Small intestine (tissue), 7 donors: Measurements from ENCODE around the gene PTPRK. TPM values are rescaled to one million over a fixed set of nuclear protein-coding genes. Genes with fewer than 3 reads are reported as not detected.
A peak's percentile ranks its signal among the peaks of the same experiment; 100 is the strongest.

Experiments
- DNase-seq, 2 donors: peaks; one replicate each; pipeline versions ENCODE4 v3.0.0 to v3.0.0-alpha.2; 2013
- FAIRE-seq: peaks from 2 replicates; lab custom pipeline; 2012; peaks lifted over from hg19 to GRCh38; lab: Jason Lieb, UNC
- H3K27ac ChIP-seq, 3 donors: one replicate each; pipeline ENCODE4 v1.5.1; 2013; ENCODE audit warnings: low read length in 2 of 3, mild to moderate bottlenecking in 2 of 3, control low read depth in 1 of 3, inconsistent platforms in 1 of 3, low read depth in 1 of 3, moderate library complexity in 1 of 3
- H3K27me3 ChIP-seq, 3 donors: one replicate each; pipeline ENCODE4 v1.6.1; 2013; ENCODE audit warnings: low read length in 3 of 3, inconsistent platforms in 1 of 3; ENCODE audit not compliant: control insufficient read depth in 3 of 3, insufficient read depth in 3 of 3
- H3K36me3 ChIP-seq, 3 donors: one replicate each; pipeline ENCODE4 v1.6.1; 2013; ENCODE audit warnings: low read length in 3 of 3, inconsistent platforms in 1 of 3, low read depth in 1 of 3, mild to moderate bottlenecking in 1 of 3, moderate library complexity in 1 of 3; ENCODE audit not compliant: control insufficient read depth in 3 of 3, insufficient read depth in 2 of 3
- H3K4me1 ChIP-seq, 3 donors: one replicate each; pipeline ENCODE4 v1.6.1; 2013; ENCODE audit warnings: low read length in 2 of 3, inconsistent platforms in 1 of 3, low read depth in 1 of 3, mild to moderate bottlenecking in 1 of 3, moderate library complexity in 1 of 3; ENCODE audit not compliant: control insufficient read depth in 3 of 3, insufficient read depth in 2 of 3
- H3K4me3 ChIP-seq, 3 donors: one replicate each; pipeline ENCODE4 v1.5.1; 2013; ENCODE audit warnings: low read length in 3 of 3, control low read depth in 1 of 3, inconsistent platforms in 1 of 3, low read depth in 1 of 3, mild to moderate bottlenecking in 1 of 3, moderate library complexity in 1 of 3
- H3K9me3 ChIP-seq, 2 donors: one replicate each; pipeline ENCODE4 v1.6.1; 2013; ENCODE audit warnings: low read depth in 1 of 2, low read length in 1 of 2; ENCODE audit not compliant: control insufficient read depth in 2 of 2, insufficient read depth in 1 of 2
- WGBS, 3 donors: extraction: QIAGEN DNeasy Blood & Tissue Kit; methylation state at CpG; one replicate each; pipeline ENCODE4 v1.1.7; 2013; 5-methylcytosine and 5-hydroxymethylcytosine counted together
- polyA plus RNA-seq, 4 donors: library from polyadenylated mRNA; stranded (reverse) in 3 of 4; unstranded in 1 of 4; fragments of 200-250 nt in 3 of 4; fragments of 120-200 nt in 1 of 4; gene quantifications; one replicate each; pipeline versions ENCODE4 v1.2.1 to v1.2.3, GENCODE V29; 2013
- donor health status: healthy with polysubstance abuse.
- donor health status: control.
- donor health status: control.
- donor health status: Bipolar disorder and iron deficiency.
- donor health status: healthy.

The PTPRK gene
- polyA plus RNA-seq, 4 donors = 15.9 to 72.5 (median 20.6) TPM

DNA sequence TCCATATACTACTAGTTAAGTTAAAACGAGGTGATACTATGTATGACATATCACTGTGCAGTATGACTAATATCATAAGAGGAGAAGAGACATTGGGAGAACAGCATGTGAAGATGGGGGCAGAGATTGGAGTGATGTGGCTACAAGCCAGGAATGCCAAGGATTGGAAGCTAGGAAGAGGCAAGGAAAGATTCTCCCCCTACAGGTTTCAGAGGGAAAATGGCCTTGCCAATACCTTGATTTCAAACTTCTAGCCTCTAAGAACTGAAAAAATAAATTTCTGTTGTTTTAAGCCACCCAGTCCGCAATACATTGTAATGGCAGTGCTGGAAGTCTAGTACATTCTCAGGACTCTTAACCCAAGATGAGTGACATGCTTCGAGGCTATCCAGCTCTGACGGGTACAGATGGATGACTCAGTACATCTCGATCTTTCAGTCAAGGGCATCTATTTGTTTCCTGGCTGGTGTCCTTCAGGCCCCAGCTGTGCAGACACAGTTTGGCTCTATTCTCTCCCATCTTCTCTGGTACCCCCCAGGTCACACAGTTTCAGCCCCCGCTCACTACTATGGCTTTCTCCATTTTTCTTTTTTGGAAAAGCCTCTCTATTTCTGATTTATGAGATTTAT is 564.0 kb downstream of the PTPRK start:
- no peak for DNase-seq
- no peaks in the 10 kb centered on the region for H3K9me3 ChIP-seq
- FAIRE-seq = no peak
- 76 to 84% (median 78%) methylated on average over 6 of the region's 6 CpGs for WGBS, 3 donors
- H3K27me3 ChIP-seq = no peaks in the 10 kb centered on the region
- H3K4me1 ChIP-seq = no peaks in the 10 kb centered on the region
- no peaks in the 10 kb centered on the region for H3K36me3 ChIP-seq
- H3K4me3 ChIP-seq = no peak overlapping the region
- no peak overlapping the region for H3K27ac ChIP-seq

DNA sequence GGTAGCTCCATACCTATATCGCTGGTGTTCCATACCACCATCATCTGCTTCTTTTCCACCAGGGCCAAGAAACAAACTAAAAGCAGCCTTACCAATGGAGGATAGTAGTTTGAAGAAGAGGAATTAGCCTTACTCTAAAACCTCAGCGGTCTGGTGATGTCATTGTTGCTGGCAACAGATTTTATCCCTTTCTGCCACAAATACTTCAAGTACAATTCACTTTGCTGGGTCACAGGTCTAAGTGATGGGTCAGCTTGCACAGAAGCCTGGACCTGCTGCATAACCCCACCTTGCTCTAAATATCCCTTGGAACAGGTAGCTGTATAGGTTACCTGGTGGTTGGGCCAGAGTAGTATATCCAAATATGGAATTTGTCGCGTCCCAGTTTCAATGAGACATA is 566.3 kb downstream of the PTPRK start:
- H3K36me3 ChIP-seq = no peaks in the 10 kb centered on the region
- H3K9me3 ChIP-seq = no peaks in the 10 kb centered on the region
- H3K27me3 ChIP-seq = peaks cover 0 to 3% (median 0%) of the 10 kb centered on the region in 3 donors
- 94 to 97% (median 95%) methylated on average over 4 of the region's 4 CpGs for WGBS, 3 donors
- no peak for FAIRE-seq
- no peak for DNase-seq
- H3K4me1 ChIP-seq = no peaks in the 10 kb centered on the region
- no peak overlapping the region for H3K27ac ChIP-seq
- H3K4me3 ChIP-seq = no peak overlapping the region

- Histone ChIP-seq H3K4me3 (no peak overlapping the region), H3K27ac (no peak overlapping the region), H3K36me3 (no peaks in the 10 kb centered on the region), H3K27me3 (peaks cover 0 to 3% (median 0%) of the 10 kb centered on the region in 3 donors), H3K9me3 (no peaks in the 10 kb centered on the region), H3K4me1 (no peaks in the 10 kb centered on the region)
- 82 to 84% (median 82%) methylated on average over 4 of the region's 4 CpGs for WGBS, 3 donors
- no peak for DNase-seq
- no peak for FAIRE-seq
These were observed 567.6 kb downstream of the PTPRK start for GRCh38 chr6:127952831-127953230.

- no peaks in the 10 kb centered on the region for H3K36me3 ChIP-seq
- WGBS, 3 donors = 73 to 90% (median 87%) methylated on average over 5 of the region's 5 CpGs
- DNase-seq (no peak), FAIRE-seq (no peak)
- no peak overlapping the region for H3K4me3 ChIP-seq
- H3K4me1 ChIP-seq = no peaks in the 10 kb centered on the region
- no peaks in the 10 kb centered on the region for H3K9me3 ChIP-seq
- H3K27ac ChIP-seq = peak overlapping the region in 1 of 3 donors; percentile 52
- peaks cover 0 to 3% (median 0%) of the 10 kb centered on the region in 3 donors for H3K27me3 ChIP-seq
These were observed 568.2 kb downstream of the PTPRK start for GRCh38 chr6:127952176-127952575.

GRCh38 chr6:127951172-127951917 is 569.1 kb downstream of the PTPRK start:
- H3K9me3 ChIP-seq = no peaks in the 10 kb centered on the region
- DNase-seq (peak in 1 of 2 donors; percentile 48), FAIRE-seq (no peak)
- peaks cover 0 to 3% (median 0%) of the 10 kb centered on the region in 3 donors for H3K27me3 ChIP-seq
- H3K4me3 ChIP-seq = no peak overlapping the region
- H3K4me1 ChIP-seq = no peaks in the 10 kb centered on the region
- H3K36me3 ChIP-seq = no peaks in the 10 kb centered on the region
- peak overlapping the region in 2 of 3 donors; percentile 41 to 62 for H3K27ac ChIP-seq
- WGBS, 3 donors = 63 to 76% (median 70%) methylated on average over 2 of the region's 2 CpGs

DNA sequence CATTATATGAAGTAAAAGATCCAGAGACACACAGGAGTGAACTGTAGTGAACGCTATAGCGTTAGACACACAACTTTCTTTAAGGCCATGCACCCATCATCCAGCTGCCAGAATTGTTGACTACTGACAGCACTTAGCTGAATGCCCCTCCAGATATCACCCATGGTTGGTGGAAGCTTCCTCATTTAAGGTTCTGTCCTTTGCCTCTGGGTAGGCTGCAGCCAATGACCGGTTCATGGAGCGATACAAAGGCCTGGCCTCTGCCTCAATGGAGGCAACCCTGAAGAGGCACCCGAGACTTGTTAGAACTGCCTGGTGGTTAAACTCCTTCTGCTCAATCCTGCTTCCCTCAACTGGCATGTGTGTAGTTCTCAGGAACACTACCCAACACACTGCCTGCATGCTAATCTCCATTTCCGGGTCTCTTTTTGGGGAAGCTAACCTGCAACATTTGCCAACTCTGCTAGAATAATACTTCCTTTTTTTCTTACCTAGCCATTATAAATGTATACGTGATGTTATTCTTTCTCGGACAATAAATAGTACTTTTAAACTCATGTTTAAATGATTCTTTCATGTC is 569.7 kb downstream of the PTPRK start:
- H3K4me1 ChIP-seq = no peaks in the 10 kb centered on the region
- peaks cover 0 to 3% (median 0%) of the 10 kb centered on the region in 3 donors for H3K27me3 ChIP-seq
- 75 to 92% (median 84%) methylated on average over 8 of the region's 8 CpGs for WGBS, 3 donors
- no peak for FAIRE-seq
- H3K9me3 ChIP-seq = no peaks in the 10 kb centered on the region
- DNase-seq = no peak
- no peak overlapping the region for H3K4me3 ChIP-seq
- H3K27ac ChIP-seq = peak overlapping the region in 2 of 3 donors; percentile 6 to 13
- H3K36me3 ChIP-seq = no peaks in the 10 kb centered on the region

- Histone ChIP-seq H3K36me3 (no peaks in the 10 kb centered on the region), H3K4me1 (no peaks in the 10 kb centered on the region), H3K9me3 (no peaks in the 10 kb centered on the region), H3K4me3 (no peak overlapping the region), H3K27ac (no peak overlapping the region), H3K27me3 (peaks cover 0 to 3% (median 0%) of the 10 kb centered on the region in 3 donors)
- no peak for DNase-seq
- no peak for FAIRE-seq
- WGBS, 3 donors = 87 to 97% (median 90%) methylated on average over 3 of the region's 3 CpGs
These were observed 571.1 kb downstream of the PTPRK start for GRCh38 chr6:127949251-127949650.

GRCh38 chr6:127946388-127946787 is 574.0 kb downstream of the PTPRK start:
- H3K4me3 ChIP-seq = no peak overlapping the region
- no peak overlapping the region for H3K27ac ChIP-seq
- H3K36me3 ChIP-seq = no peaks in the 10 kb centered on the region
- WGBS, 3 donors = 92 to 99% (median 96%) methylated on average over 2 of the region's 2 CpGs
- FAIRE-seq = no peak
- H3K27me3 ChIP-seq = peaks cover 0 to 3% (median 0%) of the 10 kb centered on the region in 3 donors
- DNase-seq = no peak
- H3K4me1 ChIP-seq = no peaks in the 10 kb centered on the region
- no peaks in the 10 kb centered on the region for H3K9me3 ChIP-seq
